Mesenchymal stem cell (in vitro differentiated cells and primary cell): ENCODE results near the gene LMF1.
A peak's percentile ranks its signal among the peaks of the same experiment; 100 is the strongest.

Experiments used
- DNase-seq: peaks from one replicate; pipeline ENCODE4 v3.0.0-alpha.2; 2013
- H2AFZ ChIP-seq: one replicate; pipeline ENCODE4 v1.6.1; 2013; ENCODE audit warnings: low read depth, mild to moderate bottlenecking, control low read depth, inconsistent platforms, low read length, moderate library complexity
- H2AK5ac ChIP-seq: 2 replicates; pipeline ENCODE4 v1.6.1; 2013; ENCODE audit warnings: low read length, moderate library complexity, mild to moderate bottlenecking, inconsistent platforms; ENCODE audit not compliant: severe bottlenecking
- H2BK120ac ChIP-seq: one replicate; pipeline ENCODE4 v1.6.1; 2013; ENCODE audit warnings: low read depth, mild to moderate bottlenecking, inconsistent platforms, low read length, moderate library complexity
- H2BK12ac ChIP-seq, 2 experiments: one replicate each; pipeline ENCODE4 v1.6.1; 2013; ENCODE audit warnings: inconsistent platforms in 2 of 2, low read length in 2 of 2, mild to moderate bottlenecking in 2 of 2, moderate library complexity in 2 of 2, control low read depth in 1 of 2
- H2BK15ac ChIP-seq: one replicate; pipeline ENCODE4 v1.6.1; 2013; ENCODE audit warnings: mild to moderate bottlenecking, low read depth, inconsistent platforms; ENCODE audit not compliant: poor library complexity, severe bottlenecking
- H2BK5ac ChIP-seq: 2 replicates; pipeline ENCODE4 v1.6.1; 2013; ENCODE audit warnings: low read depth, mild to moderate bottlenecking, low read length, control low read depth, inconsistent platforms; ENCODE audit not compliant: poor library complexity, severe bottlenecking
- H3K14ac ChIP-seq, 2 experiments: one replicate each; pipeline ENCODE4 v1.6.1; 2013; ENCODE audit warnings: inconsistent platforms in 2 of 2, low read length in 2 of 2, control low read depth in 1 of 2, mild to moderate bottlenecking in 1 of 2, moderate library complexity in 1 of 2
- H3K18ac ChIP-seq, 2 experiments: one replicate each; pipeline ENCODE4 v1.6.1; 2013; ENCODE audit warnings: inconsistent platforms in 2 of 2, low read length in 2 of 2, control low read depth in 1 of 2, low read depth in 1 of 2, mild to moderate bottlenecking in 1 of 2
- H3K23ac ChIP-seq, 2 experiments: one replicate each; pipeline ENCODE4 v1.6.1; 2013; ENCODE audit warnings: inconsistent platforms in 2 of 2, low read length in 2 of 2, mild to moderate bottlenecking in 2 of 2, moderate library complexity in 2 of 2, control low read depth in 1 of 2
- H3K27ac ChIP-seq: 2 replicates; pipeline ENCODE4 v1.5.1; 2013; ENCODE audit warnings: mild to moderate bottlenecking, moderate library complexity, low read length, control low read depth, inconsistent platforms; ENCODE audit not compliant: poor library complexity, severe bottlenecking
- H3K27me3 ChIP-seq, 2 experiments: 2 replicates each; pipeline versions ENCODE4 v1.6.1 to v1.7.0; 2013; ENCODE audit warnings: low read length in 2 of 2, mild to moderate bottlenecking in 2 of 2, moderate library complexity in 2 of 2, control low read depth in 1 of 2, inconsistent platforms in 1 of 2; ENCODE audit not compliant: control insufficient read depth in 1 of 2, insufficient read depth in 1 of 2
- H3K36me3 ChIP-seq, 2 experiments: 2 replicates each; pipeline versions ENCODE4 v1.6.1 to v1.7.0; 2013; ENCODE audit warnings: low read length in 2 of 2, control low read depth in 1 of 2, inconsistent platforms in 1 of 2, low read depth in 1 of 2, mild to moderate bottlenecking in 1 of 2; ENCODE audit not compliant: insufficient read depth in 2 of 2, control insufficient read depth in 1 of 2
- H3K4ac ChIP-seq, 2 experiments: one replicate each; pipeline ENCODE4 v1.6.1; 2013; ENCODE audit warnings: inconsistent platforms in 2 of 2, low read length in 2 of 2, mild to moderate bottlenecking in 2 of 2, moderate library complexity in 2 of 2, control low read depth in 1 of 2, low read depth in 1 of 2
- H3K4me1 ChIP-seq: 2 replicates; pipeline ENCODE4 v1.6.1; 2013; ENCODE audit warnings: low read depth, low read length, control low read depth; ENCODE audit not compliant: control insufficient read depth, insufficient read depth
- H3K4me2 ChIP-seq: 2 replicates; pipeline ENCODE4 v1.6.1; 2013; ENCODE audit warnings: low read length, mild to moderate bottlenecking, inconsistent platforms; ENCODE audit not compliant: poor library complexity, severe bottlenecking
- H3K4me3 ChIP-seq, 2 experiments: 2 replicates each; pipeline versions ENCODE4 v1.5.1 to v1.7.0; 2013; ENCODE audit warnings: low read length in 2 of 2, mild to moderate bottlenecking in 2 of 2, control low read depth in 1 of 2, low read depth in 1 of 2; ENCODE audit not compliant: insufficient read depth in 1 of 2
- H3K79me1 ChIP-seq: replicated peaks from 2 replicates; pipeline ENCODE4 v1.6.1; 2013; ENCODE audit warnings: mild to moderate bottlenecking, control low read depth, low read length, inconsistent platforms; ENCODE audit not compliant: poor library complexity, severe bottlenecking
- H3K9ac ChIP-seq: 2 replicates; pipeline ENCODE4 v1.7.0; 2013; ENCODE audit warnings: mild to moderate bottlenecking, low read length, moderate library complexity
- H3K9me3 ChIP-seq: 2 replicates; pipeline ENCODE4 v1.7.0; 2013; ENCODE audit warnings: mild to moderate bottlenecking, low read length; ENCODE audit not compliant: control insufficient read depth
- H4K8ac ChIP-seq: one replicate; pipeline ENCODE4 v1.6.1; 2013; ENCODE audit warnings: inconsistent platforms, mild to moderate bottlenecking, low read length, moderate library complexity
- H4K91ac ChIP-seq: one replicate; pipeline ENCODE4 v1.6.1; 2013; ENCODE audit warnings: mild to moderate bottlenecking, low read length, inconsistent platforms
- WGBS: methylation state at CpG from one replicate; pipeline ENCODE4 v1.1.7; 2013; ENCODE audit warnings: mixed read lengths; 5-methylcytosine and 5-hydroxymethylcytosine counted together

The LMF1 gene

GRCh38 chr16:814974-815373, 155.8 kb downstream of the LMF1 start:
- H3K9ac ChIP-seq, result no peak overlapping the region
- H3K27ac ChIP-seq, result no peak overlapping the region
- no peak overlapping the region for H3K4me3 ChIP-seq
- H3K18ac ChIP-seq, result no peak overlapping the region
- H3K4me2 ChIP-seq, result no peak overlapping the region
- H2BK120ac ChIP-seq, result no peak overlapping the region
- no peak overlapping the region for H3K14ac ChIP-seq
- H4K8ac ChIP-seq, result no peak overlapping the region
- H2AFZ ChIP-seq, result no peak overlapping the region
- H2BK5ac ChIP-seq, result no peak overlapping the region
- no peak overlapping the region for H2AK5ac ChIP-seq
- WGBS, result 67% methylated on average over 9 of the region's 9 CpGs
- H3K79me1 ChIP-seq, result no peaks in the 10 kb centered on the region
- no peak overlapping the region for H2BK12ac ChIP-seq
- DNase-seq, result peak; percentile 17
- no peak overlapping the region for H3K4ac ChIP-seq
- peaks cover 10 to 55% of the 10 kb centered on the region in 2 experiments for H3K27me3 ChIP-seq
- no peak overlapping the region for H4K91ac ChIP-seq
- peaks cover 15% of the 10 kb centered on the region for H3K4me1 ChIP-seq
- H3K23ac ChIP-seq, result no peak overlapping the region
- no peak overlapping the region for H2BK15ac ChIP-seq
- peaks cover 11% of the 10 kb centered on the region for H3K9me3 ChIP-seq
- H3K36me3 ChIP-seq, result peaks cover 0 to 4% of the 10 kb centered on the region in 2 experiments

GRCh38 chr16:813916-814412, 156.8 kb downstream of the LMF1 start:
- peaks cover 15% of the 10 kb centered on the region for H3K4me1 ChIP-seq
- no peak overlapping the region for H3K4ac ChIP-seq
- H3K9me3 ChIP-seq, result peaks cover 11% of the 10 kb centered on the region
- H3K18ac ChIP-seq, result no peak overlapping the region
- H3K4me2 ChIP-seq, result peak overlapping the region; percentile 52
- WGBS, result 75% methylated on average over 18 of the region's 22 CpGs
- no peak overlapping the region for H3K27ac ChIP-seq
- peaks cover 10 to 45% of the 10 kb centered on the region in 2 experiments for H3K27me3 ChIP-seq
- peak overlapping the region; percentile 70 for H3K9ac ChIP-seq
- peak overlapping the region in 1 of 2 experiments; percentile 59 for H3K4me3 ChIP-seq
- DNase-seq, result no peak
- no peak overlapping the region for H4K8ac ChIP-seq
- H3K79me1 ChIP-seq, result no peaks in the 10 kb centered on the region
- H2BK15ac ChIP-seq, result no peak overlapping the region
- no peak overlapping the region for H2AFZ ChIP-seq
- H3K23ac ChIP-seq, result no peak overlapping the region
- no peak overlapping the region for H2AK5ac ChIP-seq
- no peak overlapping the region for H4K91ac ChIP-seq
- H2BK120ac ChIP-seq, result no peak overlapping the region
- H3K36me3 ChIP-seq, result peaks cover 0 to 4% of the 10 kb centered on the region in 2 experiments
- no peak overlapping the region for H3K14ac ChIP-seq
- H2BK5ac ChIP-seq, result no peak overlapping the region
- H2BK12ac ChIP-seq, result no peak overlapping the region

DNA sequence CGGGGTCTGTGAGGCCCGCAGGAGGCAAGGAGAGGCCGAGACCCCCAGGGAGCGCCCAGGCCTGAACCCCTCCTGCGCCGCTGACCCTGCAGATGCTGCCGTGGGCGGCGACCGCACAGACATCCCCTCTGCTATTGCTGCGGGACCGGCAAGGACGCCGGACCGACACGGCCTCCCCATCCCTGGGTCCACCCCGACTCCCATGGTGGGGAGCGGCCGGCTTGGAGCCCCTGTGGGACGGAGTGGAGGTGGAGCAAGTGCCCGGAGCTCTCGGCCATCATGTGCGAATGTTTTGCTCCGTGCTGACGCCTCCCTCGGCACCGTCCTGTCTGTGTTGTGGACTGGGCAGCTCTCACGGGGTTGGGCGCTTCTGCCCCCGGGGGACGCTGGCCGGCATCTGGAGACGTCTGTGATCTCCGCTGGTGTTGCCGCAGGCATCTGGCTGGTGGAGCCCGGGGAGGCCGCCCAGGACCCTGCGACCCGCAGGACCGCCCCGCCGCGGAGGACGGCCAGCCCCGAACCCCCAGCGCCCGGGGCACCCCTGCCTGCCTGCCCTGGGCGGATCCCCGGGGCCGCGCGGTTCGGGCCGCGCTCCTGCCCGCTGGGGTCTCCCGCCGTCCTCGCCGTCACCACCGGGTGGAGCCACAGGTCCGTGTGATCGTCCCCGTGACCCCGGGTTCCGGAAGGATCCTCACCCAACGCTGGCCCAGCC, 157.4 kb downstream of the LMF1 start:
- Histone ChIP-seq H2BK12ac (no peak overlapping the region), H2BK5ac (no peak overlapping the region), H3K14ac (no peak overlapping the region), H3K4me2 (peak overlapping the region; percentile 52), H3K79me1 (peaks cover 3% of the 10 kb centered on the region), H4K8ac (peak overlapping the region; percentile 56), H2AFZ (peak overlapping the region; percentile 54), H3K27ac (no peak overlapping the region), H3K18ac (no peak overlapping the region), H3K4me1 (peaks cover 17% of the 10 kb centered on the region), H4K91ac (peak overlapping the region; percentile 43), H3K36me3 (peaks cover 0 to 4% of the 10 kb centered on the region in 2 experiments), H3K9me3 (peaks cover 6% of the 10 kb centered on the region), H3K4ac (peak overlapping the region in 1 of 2 experiments; percentile 39), H3K23ac (no peak overlapping the region), H2AK5ac (no peak overlapping the region), H3K27me3 (peaks cover 10 to 40% of the 10 kb centered on the region in 2 experiments), H2BK15ac (no peak overlapping the region), H3K4me3 (peak overlapping the region in 1 of 2 experiments; percentile 59), H3K9ac (peak overlapping the region; percentile 70), H2BK120ac (no peak overlapping the region)
- peak; percentile 14 for DNase-seq
- 26% methylated on average over 67 of the region's 67 CpGs for WGBS

DNA sequence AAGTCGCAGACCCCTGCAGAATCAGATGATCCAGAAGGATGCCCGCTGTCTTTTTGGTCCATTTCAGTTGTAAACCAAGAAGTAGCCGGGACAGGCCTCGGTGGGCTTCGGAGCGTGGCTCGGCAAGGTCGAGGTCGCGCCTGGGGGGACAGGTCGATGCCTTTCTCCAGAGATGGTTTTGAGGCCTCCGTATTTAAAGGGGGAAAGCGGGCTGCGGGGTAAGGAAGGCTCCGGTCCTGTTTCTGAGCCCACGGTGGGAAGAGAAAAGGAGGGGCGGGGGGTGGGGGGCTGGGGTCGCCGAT, 162.7 kb downstream of the LMF1 start:
- Histone ChIP-seq H3K9ac (peak overlapping the region; percentile 93), H3K36me3 (peaks cover 0 to 10% of the 10 kb centered on the region in 2 experiments), H3K14ac (peak overlapping the region in 1 of 2 experiments; percentile 18), H3K27ac (no peak overlapping the region), H4K91ac (peak overlapping the region; percentile 18), H2BK120ac (peak overlapping the region; percentile 6), H2AFZ (peak overlapping the region; percentile 72), H3K18ac (peak overlapping the region; percentile 58 to 61), H2AK5ac (no peak overlapping the region), H3K27me3 (peaks cover 6 to 11% of the 10 kb centered on the region in 2 experiments), H3K4me2 (peak overlapping the region; percentile 80), H3K9me3 (peaks cover 5% of the 10 kb centered on the region), H3K4me3 (peak overlapping the region; percentile 88), H2BK15ac (no peak overlapping the region), H3K79me1 (peaks cover 6% of the 10 kb centered on the region), H3K4me1 (peaks cover 11% of the 10 kb centered on the region), H2BK5ac (no peak overlapping the region), H3K4ac (peak overlapping the region; percentile 13 to 81), H4K8ac (peak overlapping the region; percentile 95), H3K23ac (no peak overlapping the region), H2BK12ac (no peak overlapping the region)
- no peak for DNase-seq
- WGBS, result 46% methylated on average over 17 of the region's 19 CpGs
